ENCODE measurements around the gene SIAH3.

Gene SIAH3

GRCh38 chr13:45788011-45788410 is 63.5 kb downstream of the SIAH3 start:
- no peak for TF ChIP-seq ZFP30 (CRISPR knock-in tag; IDR thresholded peaks at IDR 0.05)
- TF ChIP-seq ARNTL (CRISPR knock-in tag; IDR thresholded peaks at IDR 0.05; ENCODE audit: borderline replicate concordance, low read depth) = no peak
- TF ChIP-seq, protein P1, sequence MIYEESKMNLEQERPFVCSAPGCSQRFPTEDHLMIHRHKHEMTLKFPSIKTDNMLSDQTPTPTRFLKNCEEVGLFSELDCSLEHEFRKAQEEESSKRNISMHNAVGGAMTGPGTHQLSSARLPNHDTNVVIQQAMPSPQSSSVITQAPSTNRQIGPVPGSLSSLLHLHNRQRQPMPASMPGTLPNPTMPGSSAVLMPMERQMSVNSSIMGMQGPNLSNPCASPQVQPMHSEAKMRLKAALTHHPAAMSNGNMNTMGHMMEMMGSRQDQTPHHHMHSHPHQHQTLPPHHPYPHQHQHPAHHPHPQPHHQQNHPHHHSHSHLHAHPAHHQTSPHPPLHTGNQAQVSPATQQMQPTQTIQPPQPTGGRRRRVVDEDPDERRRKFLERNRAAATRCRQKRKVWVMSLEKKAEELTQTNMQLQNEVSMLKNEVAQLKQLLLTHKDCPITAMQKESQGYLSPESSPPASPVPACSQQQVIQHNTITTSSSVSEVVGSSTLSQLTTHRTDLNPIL (CRISPR knock-in tag; IDR thresholded peaks at IDR 0.05; ENCODE audit: low read depth) = no peak
- TF ChIP-seq ZC3H10 (CRISPR knock-in tag; IDR thresholded peaks at IDR 0.05) = no peak
- no peak for TF ChIP-seq RARB (CRISPR knock-in tag; IDR thresholded peaks at IDR 0.05)
- no peak for TF ChIP-seq TOX (CRISPR knock-in tag; IDR thresholded peaks at IDR 0.05; ENCODE audit: borderline replicate concordance)
- TF ChIP-seq ISL1 (CRISPR knock-in tag; IDR thresholded peaks at IDR 0.05) = no peak

GRCh38 chr13:45787346-45787745 is 64.2 kb downstream of the SIAH3 start:
- TF ChIP-seq ZNF565 (CRISPR knock-in tag; conservative IDR thresholded peaks at IDR 0.05; ENCODE audit: low read depth) = no peak
- no peak for TF ChIP-seq PATZ1 (CRISPR knock-in tag; IDR thresholded peaks at IDR 0.05; ENCODE audit: borderline replicate concordance)
- TF ChIP-seq PPARA (CRISPR knock-in tag; IDR thresholded peaks at IDR 0.05; ENCODE audit: borderline replicate concordance) = no peak
- TF ChIP-seq, protein P2, sequence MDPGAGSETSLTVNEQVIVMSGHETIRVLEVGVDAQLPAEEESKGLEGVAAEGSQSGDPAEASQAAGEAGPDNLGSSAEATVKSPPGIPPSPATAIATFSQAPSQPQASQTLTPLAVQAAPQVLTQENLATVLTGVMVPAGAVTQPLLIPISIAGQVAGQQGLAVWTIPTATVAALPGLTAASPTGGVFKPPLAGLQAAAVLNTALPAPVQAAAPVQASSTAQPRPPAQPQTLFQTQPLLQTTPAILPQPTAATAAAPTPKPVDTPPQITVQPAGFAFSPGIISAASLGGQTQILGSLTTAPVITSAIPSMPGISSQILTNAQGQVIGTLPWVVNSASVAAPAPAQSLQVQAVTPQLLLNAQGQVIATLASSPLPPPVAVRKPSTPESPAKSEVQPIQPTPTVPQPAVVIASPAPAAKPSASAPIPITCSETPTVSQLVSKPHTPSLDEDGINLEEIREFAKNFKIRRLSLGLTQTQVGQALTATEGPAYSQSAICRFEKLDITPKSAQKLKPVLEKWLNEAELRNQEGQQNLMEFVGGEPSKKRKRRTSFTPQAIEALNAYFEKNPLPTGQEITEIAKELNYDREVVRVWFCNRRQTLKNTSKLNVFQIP (CRISPR knock-in tag; IDR thresholded peaks at IDR 0.05; ENCODE audit: borderline replicate concordance, low read depth) = no peak
- no peak for TF ChIP-seq GLIS3 (CRISPR knock-in tag; IDR thresholded peaks at IDR 0.05)
- TF ChIP-seq SNAI2 (CRISPR knock-in tag; IDR thresholded peaks at IDR 0.05) = no peak
- TF ChIP-seq CSRNP3 (CRISPR knock-in tag; IDR thresholded peaks at IDR 0.05) = no peak
- no peak for TF ChIP-seq ISL1 (CRISPR knock-in tag; IDR thresholded peaks at IDR 0.05)
- no peak for TF ChIP-seq OSR1 (CRISPR knock-in tag; IDR thresholded peaks at IDR 0.05)
- TF ChIP-seq ARNTL (CRISPR knock-in tag; IDR thresholded peaks at IDR 0.05; ENCODE audit: borderline replicate concordance, low read depth) = no peak
- TF ChIP-seq, protein P1 (CRISPR knock-in tag; IDR thresholded peaks at IDR 0.05; ENCODE audit: low read depth) = no peak
- no peak for TF ChIP-seq ESRRG (CRISPR knock-in tag; IDR thresholded peaks at IDR 0.05)
- no peak for TF ChIP-seq ZFP3 (CRISPR knock-in tag; IDR thresholded peaks at IDR 0.05)
- TF ChIP-seq ZNF8 (CRISPR knock-in tag; IDR thresholded peaks at IDR 0.05) = no peak
- TF ChIP-seq ZFP30 (CRISPR knock-in tag; IDR thresholded peaks at IDR 0.05) = no peak
- TF ChIP-seq RARB (CRISPR knock-in tag; IDR thresholded peaks at IDR 0.05) = no peak
- no peak for TF ChIP-seq TCF4 (CRISPR knock-in tag; IDR thresholded peaks at IDR 0.05; ENCODE audit: borderline replicate concordance)
- ATAC-seq = no peak

More at GRCh38 chr13:45788011-45788410, 63.5 kb downstream of the SIAH3 start:
- no peak for ATAC-seq

- TF ChIP-seq ISL1 (CRISPR knock-in tag; IDR thresholded peaks at IDR 0.05) (no peak), ZC3H10 (CRISPR knock-in tag; IDR thresholded peaks at IDR 0.05) (no peak), CSRNP3 (CRISPR knock-in tag; IDR thresholded peaks at IDR 0.05) (no peak), RARB (CRISPR knock-in tag; IDR thresholded peaks at IDR 0.05) (no peak), SNAI2 (CRISPR knock-in tag; IDR thresholded peaks at IDR 0.05) (no peak)
- no peak for ATAC-seq
These were observed 65.1 kb downstream of the SIAH3 start for GRCh38 chr13:45786293-45786920.
